ENCODE data around the gene TRIM46. TPM values are rescaled to one million over a fixed set of nuclear protein-coding genes. Genes with fewer than 3 reads are reported as not detected.

Gene TRIM46
- total RNA-seq, 3 donors from 2014 or later (not counting 1 experiment from before 2014, with no cell fraction given), result 0.94 to 4.9 (median 2.5) TPM

DNA sequence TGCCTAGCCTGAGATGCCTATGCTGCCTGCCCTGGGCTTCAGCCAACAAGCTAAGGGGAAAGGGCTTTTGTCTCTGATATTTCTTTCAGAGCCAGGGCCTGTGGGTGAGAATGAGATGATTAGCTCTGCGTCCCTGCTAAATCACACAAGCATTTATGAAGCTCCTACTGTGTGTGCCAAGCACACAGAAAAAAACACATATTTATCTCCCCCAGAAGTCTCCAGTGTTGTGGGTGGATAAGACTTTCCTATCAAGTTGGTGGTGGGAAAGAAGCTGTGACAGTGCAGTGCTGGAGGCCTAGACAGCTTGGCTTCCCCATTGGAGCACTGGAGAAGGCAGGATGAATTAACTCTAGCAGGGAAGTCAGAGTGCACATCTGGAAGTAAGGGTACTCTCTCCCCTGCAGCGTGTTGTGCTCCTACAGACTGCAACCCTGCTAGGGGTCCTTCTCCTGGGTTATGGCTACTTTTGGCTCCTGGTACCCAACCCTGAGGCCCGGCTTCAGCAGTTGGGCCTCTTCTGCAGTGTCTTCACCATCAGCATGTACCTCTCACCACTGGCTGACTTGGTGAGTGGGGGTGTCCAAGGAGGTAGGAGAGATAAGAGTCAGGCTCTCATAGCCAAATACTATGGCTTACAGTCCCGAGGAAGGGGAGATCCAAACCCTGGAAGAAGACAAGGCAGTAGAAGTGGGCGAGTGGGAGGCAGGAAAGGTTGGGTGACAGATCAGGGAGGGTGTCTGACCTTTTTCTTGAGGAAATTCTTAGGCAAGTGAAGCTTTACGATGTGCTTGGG, 36.3 kb upstream of the TRIM46 start:
- Histone ChIP-seq H3K4me3 (ENCODE audit: low read length) (no peak overlapping the region), H3K9me3 (ENCODE audit: control insufficient read depth, insufficient read depth, low read length) (no peaks in the 10 kb centered on the region), H3K27me3 (ENCODE audit: control insufficient read depth, insufficient read depth, low read length) (no peaks in the 10 kb centered on the region), H3K27ac (ENCODE audit: low read length) (peak overlapping the region; percentile 100), H3K4me1 (ENCODE audit: control insufficient read depth, insufficient read depth, low read length) (peaks cover 39% of the 10 kb centered on the region), H3K36me3 (ENCODE audit: control insufficient read depth, insufficient read depth, low read length) (no peaks in the 10 kb centered on the region)
- peak overlapping the region; percentile 99 for H3K27ac Mint-ChIP-seq
- 94% methylated on average over 5 of the region's 6 CpGs for WGBS (ENCODE audit: insufficient coverage)
- H3K4me1 Mint-ChIP-seq, result peaks cover 22 to 50% of the 10 kb centered on the region in 2 donors
- intact Hi-C loops (cut with micrococcal nuclease), result no loop called here
- no peaks in the 10 kb centered on the region for H3K9me3 Mint-ChIP-seq
- TF ChIP-seq, protein P1, sequence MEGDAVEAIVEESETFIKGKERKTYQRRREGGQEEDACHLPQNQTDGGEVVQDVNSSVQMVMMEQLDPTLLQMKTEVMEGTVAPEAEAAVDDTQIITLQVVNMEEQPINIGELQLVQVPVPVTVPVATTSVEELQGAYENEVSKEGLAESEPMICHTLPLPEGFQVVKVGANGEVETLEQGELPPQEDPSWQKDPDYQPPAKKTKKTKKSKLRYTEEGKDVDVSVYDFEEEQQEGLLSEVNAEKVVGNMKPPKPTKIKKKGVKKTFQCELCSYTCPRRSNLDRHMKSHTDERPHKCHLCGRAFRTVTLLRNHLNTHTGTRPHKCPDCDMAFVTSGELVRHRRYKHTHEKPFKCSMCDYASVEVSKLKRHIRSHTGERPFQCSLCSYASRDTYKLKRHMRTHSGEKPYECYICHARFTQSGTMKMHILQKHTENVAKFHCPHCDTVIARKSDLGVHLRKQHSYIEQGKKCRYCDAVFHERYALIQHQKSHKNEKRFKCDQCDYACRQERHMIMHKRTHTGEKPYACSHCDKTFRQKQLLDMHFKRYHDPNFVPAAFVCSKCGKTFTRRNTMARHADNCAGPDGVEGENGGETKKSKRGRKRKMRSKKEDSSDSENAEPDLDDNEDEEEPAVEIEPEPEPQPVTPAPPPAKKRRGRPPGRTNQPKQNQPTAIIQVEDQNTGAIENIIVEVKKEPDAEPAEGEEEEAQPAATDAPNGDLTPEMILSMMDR (IDR thresholded peaks at IDR 0.05), result no peak
- peak overlapping the region; percentile 100 for H3K4me3 Mint-ChIP-seq
- H3K36me3 Mint-ChIP-seq, result no peaks in the 10 kb centered on the region
- H3K27me3 Mint-ChIP-seq (ENCODE audit: low read depth in 2 of 2), result no peaks in the 10 kb centered on the region
- no peak for DNase-seq
- no peak for ATAC-seq

DNA sequence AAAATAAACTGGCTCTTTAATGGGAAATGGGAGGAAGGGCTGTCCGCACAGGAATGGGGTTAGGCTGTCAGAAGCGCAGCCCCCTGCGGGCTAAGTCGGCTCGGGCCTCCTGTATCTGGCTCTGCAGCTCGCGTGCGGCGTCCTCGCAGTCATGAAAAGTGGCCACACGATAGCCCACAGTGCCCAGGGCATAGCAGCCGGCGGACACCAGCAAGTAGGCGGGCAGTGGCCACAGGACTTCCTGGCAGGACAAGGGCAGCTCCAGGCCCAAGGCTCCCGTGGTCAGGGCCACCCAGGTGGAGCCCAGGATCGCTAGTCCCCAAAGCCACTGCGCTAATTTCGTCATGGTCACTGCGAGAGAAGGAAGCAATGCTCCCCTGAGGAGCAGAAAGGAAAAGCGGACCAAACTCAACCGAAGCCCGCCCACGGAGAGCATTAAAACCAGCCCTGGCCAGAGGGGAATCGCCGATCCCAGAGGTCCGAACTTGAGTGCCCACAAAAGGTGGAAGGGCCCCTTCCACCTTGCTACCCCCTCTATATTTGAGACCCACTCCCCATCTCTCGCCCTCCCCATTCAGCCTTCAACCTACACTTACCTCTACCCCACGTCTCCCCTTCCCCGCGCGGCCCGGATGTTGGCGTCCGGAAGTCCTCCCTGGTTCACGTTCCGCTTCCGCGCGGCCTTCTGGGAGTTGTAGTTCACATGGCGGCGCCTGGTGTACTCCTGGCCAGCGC, 33.6 kb upstream of the TRIM46 start, which contains the start of gene DPM3:
DPM3 (minus strand) TSS at position 637 of the 735 bp plus-strand sequence; CDS start at position 346, 291 bp downstream.
- under 1% methylated on average over 42 of the region's 42 CpGs for WGBS (ENCODE audit: insufficient coverage)
- H3K4me1 ChIP-seq (ENCODE audit: control insufficient read depth, insufficient read depth, low read length), result peaks cover 35% of the 10 kb centered on the region
- H3K4me3 Mint-ChIP-seq, result peak within 1 kb of the TSS; percentile 96
- H3K27me3 ChIP-seq (ENCODE audit: control insufficient read depth, insufficient read depth, low read length), result no peaks in the 10 kb centered on the region
- H3K4me3 ChIP-seq (ENCODE audit: low read length), result peak within 1 kb of the TSS; percentile 81
- no peaks in the 10 kb centered on the region for H3K36me3 Mint-ChIP-seq
- H3K9me3 Mint-ChIP-seq, result no peaks in the 10 kb centered on the region
- H3K9me3 ChIP-seq (ENCODE audit: control insufficient read depth, insufficient read depth, low read length), result no peaks in the 10 kb centered on the region
- intact Hi-C loops (cut with micrococcal nuclease), result loop anchor here (2.0 kb wide), 1 partner anchor 13 kb away; the partner anchor contains the start of gene EFNA1
- H3K27me3 Mint-ChIP-seq (ENCODE audit: low read depth in 2 of 2), result peaks cover 0 to 2% of the 10 kb centered on the region in 2 donors
- H3K36me3 ChIP-seq (ENCODE audit: control insufficient read depth, insufficient read depth, low read length), result no peaks in the 10 kb centered on the region
- peaks cover 17 to 41% of the 10 kb centered on the region in 2 donors for H3K4me1 Mint-ChIP-seq
- TF ChIP-seq, protein P1 (IDR thresholded peaks at IDR 0.05), result no peak
- H3K27ac Mint-ChIP-seq, result peak within 1 kb of the TSS; percentile 97 to 99
- ATAC-seq (peak; percentile 63 to 72 (median 68)), DNase-seq (peak; percentile 80 to 92)
- H3K27ac ChIP-seq (ENCODE audit: low read length), result peak within 1 kb of the TSS; percentile 78

- H3K4me3 Mint-ChIP-seq, result peak overlapping the region; percentile 96
- no peaks in the 10 kb centered on the region for H3K27me3 ChIP-seq (ENCODE audit: control insufficient read depth, insufficient read depth, low read length)
- WGBS (ENCODE audit: insufficient coverage), result 9% methylated on average over 11 of the region's 11 CpGs
- DNase-seq (no peak), ATAC-seq (no peak)
- H3K4me3 ChIP-seq (ENCODE audit: low read length), result peak overlapping the region; percentile 81
- H3K4me1 Mint-ChIP-seq, result peaks cover 12 to 36% of the 10 kb centered on the region in 2 donors
- intact Hi-C loops (cut with micrococcal nuclease), result loop anchor here (2.0 kb wide), 1 partner anchor 14 kb away; the partner anchor contains the start of gene EFNA1
- peak overlapping the region; percentile 97 to 99 for H3K27ac Mint-ChIP-seq
- no peaks in the 10 kb centered on the region for H3K9me3 ChIP-seq (ENCODE audit: control insufficient read depth, insufficient read depth, low read length)
- H3K36me3 Mint-ChIP-seq, result no peaks in the 10 kb centered on the region
- H3K36me3 ChIP-seq (ENCODE audit: control insufficient read depth, insufficient read depth, low read length), result no peaks in the 10 kb centered on the region
- H3K27me3 Mint-ChIP-seq (ENCODE audit: low read depth in 2 of 2), result peaks cover 0 to 4% of the 10 kb centered on the region in 2 donors
- peaks cover 30% of the 10 kb centered on the region for H3K4me1 ChIP-seq (ENCODE audit: control insufficient read depth, insufficient read depth, low read length)
- TF ChIP-seq, protein P1 (IDR thresholded peaks at IDR 0.05), result no peak
- no peaks in the 10 kb centered on the region for H3K9me3 Mint-ChIP-seq
- H3K27ac ChIP-seq (ENCODE audit: low read length), result no peak overlapping the region
These were observed 33.1 kb upstream of the TRIM46 start for GRCh38 chr1:155140630-155140953.
